H1 (cell line): Measurements from ENCODE around the gene STX18. TPM values are rescaled to one million over a fixed set of nuclear protein-coding genes. Genes with fewer than 3 reads are reported as not detected.

ENCODE experiments used
- CTCF ChIA-PET: fragments of 300-600 bp; sonication (Branson Sonifier 250); formaldehyde crosslinking; loops from one replicate; lab custom pipeline; 2021; ENCODE audit not compliant: partially characterized antibody; lab: Charles Lee
- POLR2A ChIA-PET: fragments of 300-600 bp; sonication (Branson Sonifier 250); formaldehyde crosslinking; loops from one replicate; lab custom pipeline; 2021; ENCODE audit warnings: inconsistent platforms; ENCODE audit not compliant: partially characterized antibody; lab: Charles Lee
- DNase-seq, 2 experiments: peaks; one replicate each; pipeline versions ENCODE4 v3.0.0 to v3.0.0-alpha.2; 2010 to 2022; ENCODE audit warnings: low spot score in 2 of 2, low read depth in 1 of 2, mixed read lengths in 1 of 2
- FAIRE-seq: peaks from 2 replicates; lab custom pipeline; 2011; peaks lifted over from hg19 to GRCh38; lab: Jason Lieb, UNC
- H2AFZ ChIP-seq: 2 replicates; pipeline ENCODE4 v1.8.1; 2012; ENCODE audit warnings: low read length, inconsistent platforms
- H2AK5ac ChIP-seq: 2 replicates; pipeline ENCODE4 v1.6.1; 2013; ENCODE audit warnings: low read depth, low read length
- H2BK120ac ChIP-seq: replicated peaks from 2 replicates; pipeline ENCODE3; 2013; ENCODE audit warnings: low read depth, low read length, inconsistent platforms
- H2BK12ac ChIP-seq: 2 replicates; pipeline ENCODE4 v1.6.1; 2013; ENCODE audit warnings: low read depth, low read length
- H2BK15ac ChIP-seq: 2 replicates; pipeline ENCODE4 v1.6.1; 2013; ENCODE audit warnings: low read length
- H2BK20ac ChIP-seq: 2 replicates; pipeline ENCODE4 v1.6.1; 2013; ENCODE audit warnings: low read length
- H2BK5ac ChIP-seq: 2 replicates; pipeline ENCODE4 v1.6.1; 2013; ENCODE audit warnings: low read depth, low read length
- H3K14ac ChIP-seq: 2 replicates; pipeline ENCODE4 v1.6.1; 2013; ENCODE audit warnings: inconsistent platforms; ENCODE audit not compliant: insufficient read length
- H3K18ac ChIP-seq: 2 replicates; pipeline ENCODE4 v1.6.1; 2013; ENCODE audit warnings: low read length; ENCODE audit errors: extremely low read depth
- H3K23ac ChIP-seq: 2 replicates; pipeline ENCODE4 v1.6.1; 2013; ENCODE audit warnings: inconsistent platforms; ENCODE audit not compliant: insufficient read length
- H3K23me2 ChIP-seq: 2 replicates; pipeline ENCODE4 v1.6.1; 2013; ENCODE audit warnings: low read depth, low read length
- H3K27ac ChIP-seq: 2 replicates; pipeline ENCODE4 v1.6.1; 2011; ENCODE audit warnings: low read depth, low read length, inconsistent platforms
- H3K27me3 ChIP-seq, 4 experiments: replicated peaks in 1 of 4; 1 replicate in 1 of 4; 2 replicates in 3 of 4; pipeline versions ENCODE4 v1.6.1 to v1.8.1; 2011 to 2013; ENCODE audit warnings: low read length in 3 of 4, mild to moderate bottlenecking in 3 of 4, inconsistent platforms in 2 of 4, mixed read lengths in 2 of 4, moderate library complexity in 1 of 4; ENCODE audit not compliant: control insufficient read depth in 3 of 4, insufficient read depth in 3 of 4; ENCODE audit errors: extremely low read depth in 1 of 4
- H3K36me3 ChIP-seq, 4 experiments: 2 replicates each; pipeline versions ENCODE4 v1.6.1 to v1.8.1; 2011 to 2013; ENCODE audit warnings: mild to moderate bottlenecking in 4 of 4, low read length in 3 of 4, moderate library complexity in 2 of 4, control low read depth in 1 of 4, inconsistent platforms in 1 of 4; ENCODE audit not compliant: insufficient read depth in 4 of 4, control insufficient read depth in 2 of 4
- H3K4ac ChIP-seq: replicated peaks from 2 replicates; pipeline ENCODE3; 2013; ENCODE audit warnings: low read length, low read depth, mixed read lengths, inconsistent platforms; ENCODE audit not compliant: insufficient read length
- H3K4me1 ChIP-seq, 4 experiments: replicated peaks in 1 of 4; 1 replicate in 1 of 4; 2 replicates in 3 of 4; pipeline versions ENCODE4 v1.6.1 to v1.8.1; 2011 to 2013; ENCODE audit warnings: low read length in 3 of 4, inconsistent platforms in 2 of 4, mixed read lengths in 1 of 4; ENCODE audit not compliant: insufficient read depth in 4 of 4, control insufficient read depth in 3 of 4
- H3K4me2 ChIP-seq, 2 experiments: 2 replicates each; pipeline versions ENCODE4 v1.6.1 to v1.8.1; 2011 to 2013; ENCODE audit warnings: low read depth in 2 of 2, low read length in 2 of 2, control low read depth in 1 of 2, inconsistent platforms in 1 of 2, mild to moderate bottlenecking in 1 of 2; ENCODE audit not compliant: insufficient read depth in 1 of 2
- H3K4me3 ChIP-seq, 4 experiments: fragments of 200-600, 300-600 bp in 1 of 4; sonication (generic), shearing (Covaris generic), sonication (Bioruptor Twin) in 1 of 4; 2 replicates each; pipeline versions ENCODE4 v1.5.1 to v1.8.1; 2011 to 2016; ENCODE audit warnings: low read length in 4 of 4, low read depth in 3 of 4, control low read depth in 2 of 4, inconsistent platforms in 2 of 4, mild to moderate bottlenecking in 2 of 4, mixed read lengths in 1 of 4, moderate library complexity in 1 of 4; ENCODE audit not compliant: insufficient read depth in 2 of 4; ENCODE audit errors: extremely low read depth in 1 of 4
- H3K56ac ChIP-seq: replicated peaks from 2 replicates; pipeline ENCODE3; 2013; ENCODE audit warnings: low read depth, mild to moderate bottlenecking, mixed read lengths, low read length, inconsistent platforms; ENCODE audit not compliant: insufficient read length
- H3K79me1 ChIP-seq: 2 replicates; pipeline ENCODE4 v1.6.1; 2013; ENCODE audit warnings: low read depth, low read length, control low read depth
- H3K79me2 ChIP-seq, 2 experiments: 2 replicates each; pipeline versions ENCODE4 v1.6.1 to v1.8.1; 2012 to 2013; ENCODE audit warnings: low read length in 2 of 2, mild to moderate bottlenecking in 2 of 2, inconsistent platforms in 1 of 2; ENCODE audit not compliant: insufficient read depth in 2 of 2, control insufficient read depth in 1 of 2
- H3K9ac ChIP-seq, 4 experiments: replicated peaks in 1 of 4; 1 replicate in 1 of 4; 2 replicates in 3 of 4; pipeline versions ENCODE4 v1.6.1 to v1.8.1; 2011 to 2013; ENCODE audit warnings: low read depth in 3 of 4, low read length in 3 of 4, control low read depth in 2 of 4, mild to moderate bottlenecking in 2 of 4, moderate library complexity in 2 of 4, inconsistent platforms in 1 of 4; ENCODE audit errors: extremely low read depth in 1 of 4
- H3K9me3 ChIP-seq, 2 experiments: 2 replicates each; pipeline versions ENCODE4 v1.6.1 to v1.8.1; 2012 to 2013; ENCODE audit warnings: mild to moderate bottlenecking in 2 of 2, moderate library complexity in 2 of 2, control low read depth in 1 of 2, inconsistent platforms in 1 of 2, low read depth in 1 of 2, low read length in 1 of 2, mixed read lengths in 1 of 2; ENCODE audit not compliant: insufficient read depth in 2 of 2
- H4K20me1 ChIP-seq, 2 experiments: replicated peaks in 1 of 2; 2 replicates each; pipeline versions ENCODE3 to v1.8.1; 2011 to 2013; ENCODE audit warnings: inconsistent platforms in 2 of 2, low read length in 2 of 2, mild to moderate bottlenecking in 1 of 2; ENCODE audit not compliant: insufficient read depth in 2 of 2, control insufficient read depth in 1 of 2
- H4K5ac ChIP-seq: 2 replicates; pipeline ENCODE4 v1.6.1; 2013; ENCODE audit warnings: low read length, low read depth, mixed read lengths, inconsistent platforms; ENCODE audit not compliant: insufficient read length
- H4K8ac ChIP-seq: 2 replicates; pipeline ENCODE4 v1.8.0; 2013; ENCODE audit warnings: mild to moderate bottlenecking, moderate library complexity, low read length, inconsistent platforms; ENCODE audit not compliant: insufficient read depth; ENCODE audit errors: extremely low read depth
- H4K91ac ChIP-seq: replicated peaks from 2 replicates; pipeline ENCODE3; 2013; ENCODE audit warnings: low read length, mixed read lengths, inconsistent platforms; ENCODE audit not compliant: insufficient read length
- EGR1 ChIP-seq: IDR thresholded peaks from 2 replicates; pipeline ENCODE4 v1.6.1; 2011; ENCODE audit warnings: low read depth, low read length, borderline replicate concordance
- KDM1A ChIP-seq: fragments of 200-600, 300-600 bp; sonication (generic); IDR thresholded peaks from 2 replicates; pipeline ENCODE4 v1.7.1; 2016; ENCODE audit warnings: mild to moderate bottlenecking, low read length, borderline replicate concordance
- NRF1 ChIP-seq: IDR thresholded peaks from 2 replicates; pipeline ENCODE4 v1.6.1; 2011; ENCODE audit warnings: mild to moderate bottlenecking, low read depth, low read length, improper control_type of control experiment
- WGBS, 2 experiments: shearing (Covaris generic) in 1 of 2; methylation state at CpG; one replicate each; pipeline versions ENCODE4 v1.1.6 to v1.1.7; 2013 to 2015; ENCODE audit warnings: low lambda C conversion rate in 2 of 2, mixed read lengths in 2 of 2, inconsistent platforms in 1 of 2, low coverage in 1 of 2, missing lambda C conversion rate in 1 of 2; ENCODE audit not compliant: insufficient replicate concordance in 2 of 2, insufficient coverage in 1 of 2, insufficient read length in 1 of 2; ENCODE audit errors: extremely low coverage in 1 of 2, missing lambda C conversion rate in 1 of 2; 5-methylcytosine and 5-hydroxymethylcytosine counted together
- polyA plus RNA-seq, 7 experiments: library from polyadenylated mRNA; depleted of rRNA in 3 of 7; stranded (reverse) in 5 of 7; unstranded in 2 of 7; fragments of >200 nt in 5 of 7; fragments of 200-250 nt in 2 of 7; gene quantifications; 1 replicate in 5 of 7; 2 replicates in 1 of 7; 4 replicates in 1 of 7; pipeline versions ENCODE4 v1.2.1 to v1.2.3, GENCODE V29; 2011 to 2013; ENCODE audit warnings: missing spikeins in 2 of 7, mixed read lengths in 2 of 7
- total RNA-seq: library from RNA; stranded (reverse); fragmentation: NEBNext Ultra II Directional; extraction: Animal tissue kit (Norgen Biotek cat#: 25700); gene quantifications from 2 replicates; pipeline ENCODE4 v1.2.1, GENCODE V29; 2021

STX18 gene
- total and polyA plus RNA-seq, 2 of the 8 experiments (the other 6 are each of a cell fraction or from before 2014, with no cell fraction given), result 14.6 to 18.3 TPM

DNA sequence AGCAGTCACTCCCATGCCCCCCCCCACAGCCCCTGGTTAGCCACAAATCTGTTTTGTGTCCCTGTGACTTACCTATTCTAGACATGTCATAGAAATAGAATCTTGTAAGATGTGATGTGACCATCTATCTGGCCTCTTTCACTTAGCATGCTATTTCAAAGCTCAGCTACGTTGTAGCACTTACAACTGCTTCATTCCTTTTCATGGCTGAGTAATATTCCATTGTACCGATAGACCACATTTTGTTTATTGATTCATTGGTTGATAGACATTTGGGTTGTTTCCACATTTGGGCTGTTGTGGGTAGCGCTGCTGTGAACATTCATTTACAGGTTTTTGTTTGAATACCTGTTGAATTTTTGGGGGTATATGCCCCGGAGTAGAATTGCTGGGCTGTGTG, 143.4 kb downstream of the STX18 start:
- H3K14ac ChIP-seq, result no peak overlapping the region
- H2BK5ac ChIP-seq, result no peak overlapping the region
- no peak overlapping the region for H2BK15ac ChIP-seq
- CTCF ChIA-PET, result interaction anchor here (0.6 to 2.5 kb wide), 5 partner anchors 13 to 166 kb away, joined by 3 to 8 read pairs (median 4); no protein-coding TSS in a partner anchor
- no peak overlapping the region for H3K4me2 ChIP-seq
- no peak overlapping the region for H3K18ac ChIP-seq
- H3K36me3 ChIP-seq, result peaks cover 0 to 7% (median under 1%) of the 10 kb centered on the region in 4 experiments; a peak in 2 of 8 replicates
- no peak overlapping the region for H3K4ac ChIP-seq
- H2BK120ac ChIP-seq, result no peak overlapping the region
- no peak overlapping the region for H4K5ac ChIP-seq
- FAIRE-seq (no peak), DNase-seq (no peak)
- H3K27me3 ChIP-seq, result no peaks in the 10 kb centered on the region
- POLR2A ChIA-PET, result no interaction called here
- no peak overlapping the region for H3K23ac ChIP-seq
- H3K9me3 ChIP-seq, result no peaks in the 10 kb centered on the region
- H4K20me1 ChIP-seq, result peaks cover 0 to 2% of the 10 kb centered on the region in 2 experiments
- no peaks in the 10 kb centered on the region for H3K23me2 ChIP-seq
- no peaks in the 10 kb centered on the region; the same call in 1 of the 2 replicates for H3K79me1 ChIP-seq
- H2AK5ac ChIP-seq, result no peak overlapping the region
- H3K27ac ChIP-seq, result no peak overlapping the region
- peaks cover 0 to 8% (median 5%) of the 10 kb centered on the region in 4 experiments; a peak in 4 of 7 replicates for H3K4me1 ChIP-seq
- no peaks in the 10 kb centered on the region for H3K79me2 ChIP-seq
- no peak overlapping the region for H4K8ac ChIP-seq
- H3K9ac ChIP-seq, result no peak overlapping the region
- H2AFZ ChIP-seq, result no peak overlapping the region
- H3K56ac ChIP-seq, result no peak overlapping the region
- WGBS, 2 experiments, result 77% methylated on average over 4 of the region's 4 CpGs; no CpG with 5 or more reads in 1 of the 2 experiments
- H3K4me3 ChIP-seq, result no peak overlapping the region
- no peak overlapping the region for H2BK12ac ChIP-seq
- no peak overlapping the region for H2BK20ac ChIP-seq
- H4K91ac ChIP-seq, result no peak overlapping the region
- no peak for TF ChIP-seq NRF1
- peak; percentile 67; the same call in 1 of the 2 replicates for TF ChIP-seq KDM1A
- TF ChIP-seq EGR1, result no peak
